ENCODE data around the gene ART1. TPM values are rescaled to one million over a fixed set of nuclear protein-coding genes. Genes with fewer than 3 reads are reported as not detected.

ART1 gene
- total RNA-seq, 1 donor from 2014 or later, result not detected

- peaks cover 3% of the 10 kb centered on the region for H3K36me3 Mint-ChIP-seq (ENCODE audit: low read depth, unreplicated experiment)
- H3K4me3 Mint-ChIP-seq (ENCODE audit: unreplicated experiment), result no peak overlapping the region
- no peak overlapping the region for H3K27ac Mint-ChIP-seq (ENCODE audit: unreplicated experiment)
- peaks cover 26% of the 10 kb centered on the region for H3K4me1 Mint-ChIP-seq (ENCODE audit: unreplicated experiment)
- TF ChIP-seq, protein P1, sequence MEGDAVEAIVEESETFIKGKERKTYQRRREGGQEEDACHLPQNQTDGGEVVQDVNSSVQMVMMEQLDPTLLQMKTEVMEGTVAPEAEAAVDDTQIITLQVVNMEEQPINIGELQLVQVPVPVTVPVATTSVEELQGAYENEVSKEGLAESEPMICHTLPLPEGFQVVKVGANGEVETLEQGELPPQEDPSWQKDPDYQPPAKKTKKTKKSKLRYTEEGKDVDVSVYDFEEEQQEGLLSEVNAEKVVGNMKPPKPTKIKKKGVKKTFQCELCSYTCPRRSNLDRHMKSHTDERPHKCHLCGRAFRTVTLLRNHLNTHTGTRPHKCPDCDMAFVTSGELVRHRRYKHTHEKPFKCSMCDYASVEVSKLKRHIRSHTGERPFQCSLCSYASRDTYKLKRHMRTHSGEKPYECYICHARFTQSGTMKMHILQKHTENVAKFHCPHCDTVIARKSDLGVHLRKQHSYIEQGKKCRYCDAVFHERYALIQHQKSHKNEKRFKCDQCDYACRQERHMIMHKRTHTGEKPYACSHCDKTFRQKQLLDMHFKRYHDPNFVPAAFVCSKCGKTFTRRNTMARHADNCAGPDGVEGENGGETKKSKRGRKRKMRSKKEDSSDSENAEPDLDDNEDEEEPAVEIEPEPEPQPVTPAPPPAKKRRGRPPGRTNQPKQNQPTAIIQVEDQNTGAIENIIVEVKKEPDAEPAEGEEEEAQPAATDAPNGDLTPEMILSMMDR (IDR thresholded peaks at IDR 0.05; ENCODE audit: unreplicated experiment), result no peak
- no peaks in the 10 kb centered on the region for H3K9me3 Mint-ChIP-seq (ENCODE audit: unreplicated experiment)
- DNase-seq (ENCODE audit: low spot score), result no peak
- H3K27me3 Mint-ChIP-seq (ENCODE audit: unreplicated experiment), result peaks cover 2% of the 10 kb centered on the region
Measured at GRCh38 chr11:3623121-3623520, 21.8 kb upstream of the ART1 start.

DNA sequence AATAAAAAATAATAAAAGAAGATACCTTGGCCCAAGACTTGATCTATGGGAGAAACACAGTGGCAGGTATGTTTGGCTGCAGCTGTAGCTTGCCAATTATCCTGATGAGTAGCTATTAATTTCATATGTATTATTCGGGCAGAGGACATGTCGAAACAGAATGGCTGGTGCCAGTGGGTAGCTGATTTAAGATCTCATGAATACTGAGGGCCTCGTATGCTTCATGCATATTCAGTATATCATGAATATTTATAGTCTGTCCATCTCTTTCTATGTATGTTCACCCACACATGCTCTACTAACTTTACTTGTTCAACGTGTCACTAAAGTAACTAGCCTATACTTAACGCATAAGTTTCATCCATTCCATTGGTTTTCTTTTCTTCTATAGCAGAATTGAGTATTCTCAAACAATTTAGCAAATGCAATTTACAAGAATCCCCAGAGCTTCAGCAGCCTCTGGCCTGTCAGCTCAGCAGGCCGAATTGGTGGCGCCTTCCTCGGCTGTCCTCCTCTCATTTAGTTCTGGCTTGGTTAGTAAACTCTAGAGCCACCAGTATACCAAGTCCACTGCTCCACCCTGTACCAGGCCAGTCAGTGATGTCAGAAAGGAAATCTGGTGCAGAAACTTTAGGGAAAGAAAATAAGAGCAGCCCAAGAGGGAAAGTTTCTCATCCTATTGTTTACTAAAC, 21.0 kb upstream of the ART1 start:
- DNase-seq (ENCODE audit: low spot score), result no peak
- peaks cover 3% of the 10 kb centered on the region for H3K36me3 Mint-ChIP-seq (ENCODE audit: low read depth, unreplicated experiment)
- no peak overlapping the region for H3K27ac Mint-ChIP-seq (ENCODE audit: unreplicated experiment)
- H3K27me3 Mint-ChIP-seq (ENCODE audit: unreplicated experiment), result peaks cover 2% of the 10 kb centered on the region
- H3K4me1 Mint-ChIP-seq (ENCODE audit: unreplicated experiment), result peaks cover 26% of the 10 kb centered on the region
- TF ChIP-seq, protein P1 (IDR thresholded peaks at IDR 0.05; ENCODE audit: unreplicated experiment), result no peak
- H3K4me3 Mint-ChIP-seq (ENCODE audit: unreplicated experiment), result no peak overlapping the region
- no peaks in the 10 kb centered on the region for H3K9me3 Mint-ChIP-seq (ENCODE audit: unreplicated experiment)

- Mint-ChIP-seq H3K27ac (ENCODE audit: unreplicated experiment) (no peak overlapping the region), H3K36me3 (ENCODE audit: low read depth, unreplicated experiment) (peaks cover 3% of the 10 kb centered on the region), H3K4me3 (ENCODE audit: unreplicated experiment) (no peak overlapping the region), H3K9me3 (ENCODE audit: unreplicated experiment) (no peaks in the 10 kb centered on the region), H3K27me3 (ENCODE audit: unreplicated experiment) (peaks cover 2% of the 10 kb centered on the region), H3K4me1 (ENCODE audit: unreplicated experiment) (peaks cover 25% of the 10 kb centered on the region)
- DNase-seq (ENCODE audit: low spot score), result no peak
- TF ChIP-seq, protein P1 (IDR thresholded peaks at IDR 0.05; ENCODE audit: unreplicated experiment), result no peak
Measured at GRCh38 chr11:3626250-3626960, 18.5 kb upstream of the ART1 start.

DNA sequence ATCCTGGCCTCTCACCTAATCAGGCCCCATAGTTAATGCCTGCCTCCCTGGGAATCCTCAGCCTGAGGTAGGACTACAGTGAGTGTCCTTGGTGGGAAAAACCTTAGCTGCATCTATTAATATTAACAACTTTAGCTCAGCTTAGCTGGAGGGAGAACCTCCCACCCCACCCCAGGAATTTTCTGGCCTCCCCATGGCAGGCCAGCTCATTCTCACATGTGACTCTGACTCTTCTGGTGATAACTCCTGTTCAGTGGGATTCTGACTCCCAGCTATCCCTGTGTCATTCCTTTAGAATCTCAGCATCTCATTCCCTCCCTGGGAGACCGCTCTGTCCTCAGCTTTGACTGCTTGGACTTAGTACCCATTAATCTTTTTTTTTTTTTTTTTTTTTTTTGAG, 17.6 kb upstream of the ART1 start:
- Mint-ChIP-seq H3K27ac (ENCODE audit: unreplicated experiment) (no peak overlapping the region), H3K4me3 (ENCODE audit: unreplicated experiment) (no peak overlapping the region), H3K4me1 (ENCODE audit: unreplicated experiment) (peaks cover 19% of the 10 kb centered on the region), H3K9me3 (ENCODE audit: unreplicated experiment) (no peaks in the 10 kb centered on the region), H3K27me3 (ENCODE audit: unreplicated experiment) (no peaks in the 10 kb centered on the region), H3K36me3 (ENCODE audit: low read depth, unreplicated experiment) (peaks cover 3% of the 10 kb centered on the region)
- TF ChIP-seq, protein P1 (IDR thresholded peaks at IDR 0.05; ENCODE audit: unreplicated experiment), result no peak
- no peak for DNase-seq (ENCODE audit: low spot score)

DNA sequence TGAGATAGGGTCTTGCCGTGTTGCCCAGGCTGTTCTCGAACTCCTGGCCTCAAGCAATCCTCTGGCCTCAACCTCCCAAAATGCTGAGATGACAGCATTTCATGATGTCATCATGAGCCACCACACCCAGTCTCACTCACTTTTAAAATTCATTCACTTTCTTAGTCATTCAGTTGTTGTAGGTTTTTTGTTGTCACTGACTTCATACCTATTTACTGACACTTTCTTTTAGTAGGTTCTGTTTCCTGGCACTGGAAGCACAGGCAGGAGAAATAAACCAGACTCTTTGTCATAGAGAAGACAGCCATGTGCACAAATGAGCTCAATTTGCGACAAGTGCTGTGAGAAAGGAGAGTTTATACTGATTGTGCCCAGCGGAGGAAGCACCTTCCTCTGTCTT, 13.6 kb upstream of the ART1 start:
- Mint-ChIP-seq H3K4me3 (ENCODE audit: unreplicated experiment) (no peak overlapping the region), H3K27ac (ENCODE audit: unreplicated experiment) (no peak overlapping the region), H3K4me1 (ENCODE audit: unreplicated experiment) (peaks cover 35% of the 10 kb centered on the region), H3K9me3 (ENCODE audit: unreplicated experiment) (no peaks in the 10 kb centered on the region), H3K27me3 (ENCODE audit: unreplicated experiment) (peaks cover 8% of the 10 kb centered on the region), H3K36me3 (ENCODE audit: low read depth, unreplicated experiment) (peaks cover 5% of the 10 kb centered on the region)
- TF ChIP-seq, protein P1 (IDR thresholded peaks at IDR 0.05; ENCODE audit: unreplicated experiment), result no peak
- DNase-seq (ENCODE audit: low spot score), result no peak
